HG03469 (cell line): Measurements from ENCODE around the gene CELF4.

Experiments used
- ATAC-seq: cut with Tn5 transposase; IDR thresholded peaks from one replicate; pipeline ENCODE4 v1.9.1; 2021; ENCODE audit warnings: mild to moderate bottlenecking, moderate library complexity, moderate number of reproducible peaks; ENCODE audit not compliant: unreplicated experiment

Gene CELF4

GRCh38 chr18:37330173-37330572 is 235.4 kb downstream of the CELF4 start:
- ATAC-seq: no peak

GRCh38 chr18:37328946-37329719 is 236.5 kb downstream of the CELF4 start:
- no peak for ATAC-seq

DNA sequence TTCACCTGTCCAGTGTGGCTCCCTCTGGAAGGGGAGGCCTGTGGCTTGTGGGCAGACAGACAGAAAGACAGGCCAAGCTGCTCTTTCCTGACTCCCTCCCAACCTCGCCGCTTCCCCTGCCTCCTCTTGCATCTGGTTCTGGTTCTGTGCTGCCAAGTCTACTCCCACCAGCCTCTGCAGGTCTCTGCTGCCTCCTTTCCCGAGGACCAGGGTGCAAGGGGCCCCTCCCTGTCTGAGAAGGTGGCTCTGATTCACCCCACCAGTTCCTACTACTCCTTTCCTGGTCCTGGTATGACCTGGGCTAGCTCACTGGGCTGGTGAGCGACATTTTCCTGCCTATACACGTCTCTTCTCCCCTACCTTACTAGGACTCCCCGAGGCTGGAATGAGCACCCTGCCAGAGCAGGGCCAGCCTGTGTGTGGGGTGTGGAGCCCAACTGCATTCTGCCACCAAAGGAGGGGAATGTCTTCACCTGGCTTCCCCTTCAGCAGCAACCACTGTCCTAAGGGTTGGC is 238.5 kb downstream of the CELF4 start:
- ATAC-seq: no peak

DNA sequence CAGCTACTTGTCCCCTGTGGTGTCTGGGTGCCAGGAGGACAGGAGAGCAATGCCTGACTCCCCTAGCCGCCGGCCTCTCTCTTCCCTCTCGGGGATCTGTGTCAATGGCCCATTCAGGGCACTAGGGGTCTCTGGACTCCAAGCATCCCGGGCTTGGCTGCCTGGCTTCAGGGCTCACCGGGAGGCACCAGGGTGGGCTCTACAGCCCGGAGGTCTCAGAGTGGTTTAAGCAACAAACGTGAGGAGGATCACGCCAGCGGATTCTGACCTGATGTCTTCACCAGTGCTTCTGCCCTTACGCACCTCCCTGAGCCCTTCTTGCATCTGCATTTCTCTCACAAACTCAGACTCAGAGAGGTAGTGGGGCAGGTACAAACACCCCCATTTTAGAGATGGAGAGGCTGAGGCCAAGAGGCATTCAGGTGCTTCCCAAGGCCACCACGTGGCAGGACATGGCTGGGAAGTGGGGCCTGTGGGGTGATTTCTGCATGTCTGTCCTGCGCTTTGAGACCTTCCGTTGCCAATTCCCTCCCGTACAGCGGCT is 243.0 kb downstream of the CELF4 start:
- ATAC-seq: peak; percentile 63

- ATAC-seq: no peak
These were observed 243.8 kb downstream of the CELF4 start for GRCh38 chr18:37321582-37322491.

DNA sequence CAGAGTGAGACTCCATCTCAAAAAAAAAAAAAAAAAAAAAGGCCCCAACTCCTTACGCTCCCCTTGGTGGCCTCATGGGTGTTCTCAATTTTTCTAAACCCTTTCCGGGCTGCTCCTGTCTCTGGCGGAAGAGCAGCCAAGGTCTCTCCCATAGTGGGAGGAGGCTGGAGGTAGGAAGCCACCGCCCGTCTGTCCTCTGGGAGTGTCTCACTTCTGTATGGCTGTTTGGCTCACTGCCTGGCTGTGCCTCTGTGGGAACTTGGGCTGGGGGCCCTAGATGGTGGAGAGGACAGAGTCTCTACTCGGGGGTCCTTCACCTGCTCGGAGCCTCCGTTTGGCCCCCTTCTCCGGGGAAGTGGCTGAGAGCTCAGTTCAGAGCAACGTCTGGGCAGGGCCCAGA is 245.3 kb downstream of the CELF4 start:
- ATAC-seq: no peak

DNA sequence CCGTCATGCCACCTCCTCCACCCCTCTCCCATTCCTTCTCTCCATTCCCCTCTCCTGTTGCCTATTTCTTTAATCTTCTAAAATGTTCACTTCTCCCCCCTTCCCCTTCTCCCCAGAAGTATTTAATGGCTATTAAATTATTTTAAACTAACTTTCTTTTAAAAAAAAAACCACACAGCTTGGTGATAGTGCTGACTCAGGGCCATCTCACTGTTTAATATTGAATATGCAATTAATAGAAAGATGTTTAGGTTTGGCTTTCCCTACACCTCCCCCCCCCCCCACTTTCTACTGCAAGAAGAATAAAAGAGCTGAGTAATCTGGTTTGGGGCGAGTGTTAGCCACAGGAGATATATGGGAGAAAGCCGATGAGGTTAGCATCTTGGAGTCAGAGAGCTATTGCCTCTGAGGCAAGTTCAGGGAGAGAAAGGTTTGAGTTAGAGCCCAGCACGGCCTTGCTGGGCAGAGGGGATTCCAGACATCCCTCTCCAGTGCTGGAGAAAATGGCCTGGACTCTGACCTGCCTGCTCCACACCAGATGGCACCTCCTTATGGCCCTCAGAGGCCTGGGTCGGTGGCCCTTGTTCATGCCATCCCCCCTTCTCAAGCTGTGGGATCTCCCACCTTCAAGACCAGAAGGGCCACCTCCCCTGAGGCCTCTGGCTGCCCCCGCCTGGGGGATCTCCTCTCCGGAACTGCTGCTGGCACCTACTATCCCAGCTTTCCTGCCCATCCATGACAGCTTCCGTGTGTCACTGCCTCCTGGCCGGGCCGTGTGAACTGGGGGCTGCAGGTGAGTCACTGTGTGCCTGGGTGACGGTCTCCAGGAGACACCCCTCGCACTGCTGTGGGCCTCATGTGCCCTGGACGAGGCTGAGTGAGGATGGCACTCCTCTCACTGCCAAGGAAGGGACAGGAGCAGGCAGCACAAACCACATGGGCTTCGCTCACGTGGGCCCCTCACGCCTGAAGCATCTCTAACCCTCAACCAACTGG is 246.9 kb downstream of the CELF4 start:
- no peak for ATAC-seq

DNA sequence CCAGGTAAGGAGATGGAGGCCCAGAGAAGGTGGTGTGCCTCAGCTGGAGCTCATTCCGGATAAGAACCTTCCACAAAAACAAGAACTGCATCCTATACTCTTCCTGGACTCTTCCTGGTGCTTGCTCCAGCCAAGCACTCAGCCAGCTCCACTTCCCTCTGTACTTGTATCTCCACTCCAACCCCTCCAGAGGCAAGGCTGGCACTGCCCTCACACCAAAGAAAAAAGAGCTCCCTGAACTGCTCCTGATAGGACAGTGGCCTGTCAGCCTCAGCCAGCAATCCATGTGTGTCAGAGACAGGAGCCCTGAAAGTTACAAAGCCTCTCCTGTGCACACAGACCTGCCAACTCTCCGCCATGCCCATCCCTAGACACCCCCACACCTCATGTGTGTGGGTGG is 248.1 kb downstream of the CELF4 start:
- ATAC-seq: no peak

DNA sequence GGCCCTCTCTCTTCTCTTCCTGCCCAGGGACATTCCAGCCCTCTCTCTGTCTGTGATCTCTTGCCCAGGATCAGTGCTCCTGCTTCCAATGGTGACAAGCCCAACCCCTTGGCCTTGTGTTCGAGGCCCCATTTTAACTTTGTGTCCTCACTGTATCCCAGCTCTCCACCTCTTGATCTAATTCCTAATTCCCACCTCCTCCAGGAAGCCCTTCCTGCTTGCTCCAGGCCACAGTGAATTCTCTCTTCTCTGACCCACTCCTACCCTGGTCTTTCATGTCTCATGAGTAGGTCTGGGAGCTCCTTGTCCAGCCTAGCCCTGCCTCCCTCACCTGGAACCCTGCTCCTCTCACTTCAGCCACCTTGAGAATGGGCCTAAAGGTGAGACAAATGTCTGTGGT is 249.1 kb downstream of the CELF4 start:
- ATAC-seq: no peak

DNA sequence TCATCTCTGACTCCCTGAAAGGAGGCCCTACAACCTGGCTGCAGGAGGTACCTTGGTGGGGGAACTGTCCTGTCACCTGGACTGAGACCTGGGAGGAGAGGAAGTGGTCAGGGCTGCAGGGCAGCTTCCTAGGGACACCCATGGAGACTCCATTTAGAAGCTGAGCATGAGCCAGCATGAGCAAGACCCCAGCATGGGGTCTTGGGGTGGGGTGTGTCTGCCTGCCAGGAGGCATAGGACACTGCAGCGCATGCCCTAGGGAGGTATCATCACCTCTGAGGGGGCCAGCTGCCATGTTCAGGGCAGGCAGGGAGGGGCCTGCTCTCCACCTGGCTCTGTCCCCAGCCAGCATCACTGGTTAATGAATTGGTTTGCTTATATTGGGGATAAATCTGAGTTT is 249.7 kb downstream of the CELF4 start:
- no peak for ATAC-seq

DNA sequence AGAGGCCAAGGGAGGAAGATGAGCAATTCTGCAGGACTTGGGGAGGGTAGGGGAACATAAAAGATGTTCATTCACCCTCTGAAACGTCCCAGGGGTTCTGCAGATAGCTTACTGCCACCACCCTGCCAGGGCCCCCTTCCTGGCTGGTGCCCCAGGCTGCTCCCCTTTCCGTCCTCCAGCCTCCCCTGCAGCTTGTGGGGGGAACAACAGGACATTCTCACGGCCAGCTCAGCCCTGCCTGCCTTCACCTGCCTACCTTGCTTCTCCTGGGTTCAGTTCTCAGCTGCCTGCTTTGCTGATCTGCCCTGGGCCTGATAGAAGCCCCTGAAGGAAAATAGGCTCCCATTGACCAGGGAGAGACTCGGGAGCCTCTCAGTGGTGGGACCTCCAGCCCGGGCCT is 251.1 kb downstream of the CELF4 start:
- ATAC-seq: no peak

DNA sequence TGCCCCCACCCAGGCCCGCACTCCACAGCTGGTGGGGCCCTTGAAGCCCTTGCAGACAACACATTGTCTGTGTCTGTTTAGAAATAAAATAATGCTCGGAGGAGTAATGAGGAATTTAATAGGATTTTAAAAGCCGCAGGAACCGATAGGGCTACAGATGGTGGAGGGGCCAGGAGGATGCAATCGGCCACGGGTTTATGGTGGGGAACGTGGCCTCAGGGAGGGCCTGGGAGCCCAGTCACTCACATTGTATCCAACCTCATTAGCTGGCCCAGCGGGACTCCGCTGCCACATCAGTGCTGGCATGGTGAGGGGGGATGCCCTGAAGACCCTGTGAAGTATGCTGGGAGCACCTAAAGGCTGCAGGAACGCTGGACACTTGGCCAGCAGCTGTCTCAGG is 252.0 kb downstream of the CELF4 start:
- no peak for ATAC-seq

DNA sequence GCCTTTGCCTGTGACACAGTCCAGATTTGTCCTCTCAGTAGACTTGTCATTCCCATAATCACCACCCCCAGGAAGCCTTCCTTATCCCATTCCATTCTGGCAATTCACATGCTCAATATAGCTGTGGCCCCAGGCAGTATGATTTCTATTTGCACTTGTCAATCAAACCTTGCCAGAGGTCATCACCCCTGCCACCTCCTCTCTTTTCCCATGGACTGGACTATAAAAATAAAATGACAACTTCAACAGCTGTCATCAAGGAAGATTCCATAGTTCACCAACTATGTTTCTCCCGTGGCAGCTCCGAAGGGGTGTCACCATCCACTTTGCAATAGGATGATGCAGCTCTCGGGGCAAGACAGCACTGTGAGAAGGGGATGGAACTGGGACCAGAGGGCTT is 255.7 kb downstream of the CELF4 start:
- ATAC-seq: no peak

DNA sequence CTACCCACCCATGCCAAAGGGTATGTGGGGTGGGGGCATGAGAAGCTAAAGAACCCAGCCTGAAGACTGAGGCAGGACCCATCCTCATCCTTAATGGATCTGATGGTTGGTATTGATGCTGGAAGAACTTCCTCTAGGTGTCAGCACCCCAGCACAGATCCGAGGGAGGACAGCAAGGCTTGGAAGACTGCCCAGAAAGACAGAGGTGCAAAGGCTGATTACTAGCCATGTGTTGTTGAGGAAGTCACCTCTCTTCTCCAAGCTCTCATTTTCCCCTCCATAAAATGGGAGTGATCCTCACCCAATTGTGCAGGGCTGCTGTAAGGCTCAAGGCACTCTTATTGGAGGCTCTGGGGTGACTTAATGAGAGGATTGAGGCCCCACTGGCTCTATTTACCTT is 256.5 kb downstream of the CELF4 start:
- ATAC-seq: no peak

DNA sequence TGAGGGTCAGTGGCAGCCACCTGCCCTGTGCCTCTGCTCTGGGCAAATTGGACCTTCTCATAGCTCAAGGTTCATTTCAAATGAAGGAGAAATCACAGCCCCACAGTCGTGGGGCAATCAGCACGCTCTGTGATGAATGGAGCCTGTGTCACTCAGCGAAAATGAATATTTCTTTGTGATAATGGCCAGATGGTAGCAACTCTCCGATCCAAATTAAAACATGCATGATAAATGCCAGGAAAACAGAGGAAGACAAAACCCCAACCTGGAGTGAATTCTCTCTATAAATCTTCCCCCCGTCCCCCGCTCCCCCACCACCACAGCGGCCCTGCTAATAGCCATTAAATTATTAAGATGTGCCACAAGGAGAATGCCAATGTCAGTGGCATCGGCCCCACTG is 258.4 kb downstream of the CELF4 start:
- no peak for ATAC-seq

- ATAC-seq: no peak
These were observed 259.2 kb downstream of the CELF4 start for GRCh38 chr18:37306432-37306831.

DNA sequence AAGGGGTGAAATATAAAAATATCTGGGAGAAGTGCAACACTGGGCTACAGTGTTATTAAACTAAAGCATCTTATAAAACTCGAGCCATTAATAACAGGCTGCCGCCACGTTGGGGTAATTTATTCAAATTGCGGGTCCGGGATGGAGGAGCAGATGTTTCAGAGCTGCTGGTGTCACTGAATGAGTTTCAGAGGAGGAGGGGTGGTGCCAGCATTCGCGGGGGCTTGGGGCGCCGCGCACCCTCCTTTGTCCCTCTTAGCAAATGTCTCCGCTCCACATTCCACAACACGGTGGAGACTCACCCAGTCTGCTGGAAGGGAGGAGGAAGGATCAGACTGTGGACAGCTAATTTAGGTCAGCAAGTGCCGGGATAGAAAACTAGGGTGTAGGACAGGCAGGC is 260.5 kb downstream of the CELF4 start:
- no peak for ATAC-seq

DNA sequence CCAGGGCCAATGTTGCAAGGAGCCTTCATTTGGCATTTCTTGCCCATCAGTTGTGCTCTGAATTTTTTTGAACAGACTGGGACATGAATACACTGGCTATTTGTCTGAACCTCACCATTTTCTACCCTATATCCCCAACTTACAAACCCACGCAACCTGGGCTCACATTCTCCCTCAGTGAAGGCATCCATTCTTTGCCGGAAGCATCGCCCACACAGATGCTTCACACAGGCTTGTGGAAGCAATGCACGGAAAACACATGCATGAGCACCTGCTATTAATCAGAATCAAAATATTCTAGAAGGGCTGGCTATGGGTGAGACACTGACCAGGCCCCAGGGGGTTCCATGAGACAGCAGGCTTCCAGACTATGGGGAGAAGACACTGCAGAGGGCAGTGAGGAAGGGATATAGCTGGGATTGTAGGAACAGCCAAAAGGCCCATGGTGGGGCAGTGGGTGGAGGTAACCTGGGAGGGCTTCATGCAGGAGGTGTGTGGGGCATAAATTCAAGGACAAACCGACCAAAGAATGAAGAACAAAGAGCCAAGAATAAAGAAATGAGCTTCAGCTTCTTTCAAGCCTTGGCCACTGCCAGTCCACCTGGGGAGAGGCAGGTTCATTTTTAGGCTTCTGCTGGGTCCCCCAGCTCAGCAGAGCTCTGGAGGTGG is 261.5 kb downstream of the CELF4 start:
- no peak for ATAC-seq

DNA sequence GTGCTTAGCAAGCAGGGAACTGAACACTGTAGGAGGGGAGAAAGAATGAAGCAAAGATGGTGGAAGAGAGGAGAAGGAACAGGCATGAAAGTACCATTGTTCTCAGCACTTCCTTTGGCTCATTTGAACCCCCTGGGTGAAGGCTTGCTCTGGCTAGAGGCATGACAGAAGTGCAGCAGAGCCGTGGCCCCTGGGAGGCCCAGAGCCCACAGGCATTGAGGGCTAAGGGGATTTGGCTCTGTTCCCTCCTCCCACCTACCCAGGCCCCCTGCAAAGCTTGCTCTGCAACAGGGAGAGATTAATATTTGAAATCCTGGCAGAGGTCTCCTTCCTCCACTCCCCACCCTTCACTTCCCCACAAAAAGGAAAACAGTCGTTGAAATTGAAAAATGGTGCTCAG is 262.6 kb downstream of the CELF4 start:
- no peak for ATAC-seq

GRCh38 chr18:37302519-37302918 is 263.1 kb downstream of the CELF4 start:
- no peak for ATAC-seq
